HepG2 (cell line): ENCODE results near the gene CFAP221. TPM values are rescaled to one million over a fixed set of nuclear protein-coding genes. Genes with fewer than 3 reads are reported as not detected.

Source experiments
- ATAC-seq: fragments of 200-7000 bp; cut with Tn5 transposase; 3 replicates; pipeline ENCODE4 v1.9.1; 2020; ENCODE audit warnings: mild to moderate bottlenecking, moderate library complexity
- BruUV-seq: library from RNA; stranded (reverse); fragments of 400-500 nt; replicated peaks from 2 replicates; lab custom pipeline; 2021; lab: Mats Ljungman, UMichigan
- CTCF ChIA-PET: fragments of 300-600 bp; formaldehyde crosslinking; extraction: SDS; loops from one replicate; lab custom pipeline; 2021; ENCODE audit warnings: low total read pairs, inconsistent platforms, low intra/inter-chr PET ratio; lab: Yijun Ruan, JAX
- POLR2A ChIA-PET: fragments of 350-600 bp; sonication (Branson Sonifier 250); formaldehyde crosslinking; loops from one replicate; lab custom pipeline; 2020; ENCODE audit warnings: antibody characterized with exemption, inconsistent platforms; lab: Yijun Ruan, JAX
- DNase-seq: peaks from one replicate; pipeline ENCODE4 v3.0.0-alpha.2; 2015; ENCODE audit warnings: low spot score
- FAIRE-seq: peaks from 3 replicates; lab custom pipeline; 2011; peaks lifted over from hg19 to GRCh38; lab: Jason Lieb, UNC
- H2AFZ ChIP-seq: one replicate; pipeline ENCODE4 v1.6.1; 2011; ENCODE audit warnings: low read length, inconsistent platforms
- H3K27ac ChIP-seq: fragments of 300-600 bp; 3 replicates; pipeline ENCODE4 v1.8.0; 2011; ENCODE audit warnings: mixed run types, mild to moderate bottlenecking, mixed read lengths, low read length, inconsistent platforms; ENCODE audit not compliant: insufficient read depth; ENCODE audit errors: extremely low read length
- H3K27me3 ChIP-seq, 2 experiments: fragments of 200-600 bp in 1 of 2; 2 replicates in 1 of 2; 3 replicates in 1 of 2; pipeline versions ENCODE4 v1.6.0 to v1.8.0; 2011; ENCODE audit warnings: low read length in 2 of 2, mild to moderate bottlenecking in 2 of 2, moderate library complexity in 2 of 2, inconsistent platforms in 1 of 2; ENCODE audit not compliant: insufficient read depth in 2 of 2, control insufficient read depth in 1 of 2
- H3K36me3 ChIP-seq, 2 experiments: fragments of 200-600 bp in 1 of 2; replicated peaks in 1 of 2; 2 replicates in 1 of 2; 3 replicates in 1 of 2; pipeline versions ENCODE4 v1.5.1 to v1.8.0; 2011; ENCODE audit warnings: low read length in 2 of 2, inconsistent platforms in 1 of 2; ENCODE audit not compliant: insufficient read depth in 2 of 2, control insufficient read depth in 1 of 2
- H3K4me1 ChIP-seq: 2 replicates; pipeline ENCODE4 v1.5.1; 2012; ENCODE audit warnings: low read length, inconsistent platforms; ENCODE audit not compliant: insufficient read depth
- H3K4me2 ChIP-seq: 2 replicates; pipeline ENCODE4 v1.6.0; 2011; ENCODE audit warnings: low read depth, low read length, inconsistent platforms
- H3K4me3 ChIP-seq, 3 experiments: fragments of 200-600 bp in 1 of 3; sonication (generic), shearing (Covaris generic) in 1 of 3; replicated peaks in 1 of 3; 2 replicates each; pipeline ENCODE4 v1.5.1; 2011 to 2016; ENCODE audit warnings: low read length in 3 of 3, inconsistent platforms in 2 of 3, low read depth in 2 of 3, mild to moderate bottlenecking in 2 of 3, control low read depth in 1 of 3, mixed read lengths in 1 of 3; ENCODE audit not compliant: insufficient read depth in 1 of 3
- H3K79me2 ChIP-seq: one replicate; pipeline ENCODE4 v1.6.1; 2011; ENCODE audit warnings: low read length, inconsistent platforms; ENCODE audit not compliant: insufficient read depth
- H3K9ac ChIP-seq: 2 replicates; pipeline ENCODE4 v1.6.0; 2011; ENCODE audit warnings: mild to moderate bottlenecking, low read depth, low read length, inconsistent platforms; ENCODE audit not compliant: insufficient read depth
- H3K9me3 ChIP-seq: 2 replicates; pipeline ENCODE4 v1.5.1; 2012; ENCODE audit warnings: mild to moderate bottlenecking, low read length
- H4K20me1 ChIP-seq: 2 replicates; pipeline ENCODE4 v1.6.0; 2011; ENCODE audit warnings: inconsistent platforms, mild to moderate bottlenecking, low read length, moderate library complexity; ENCODE audit not compliant: insufficient read depth
- MEIS2 ChIP-seq: sonication (generic); formaldehyde crosslinking; IDR thresholded peaks from 2 replicates; pipeline ENCODE4 v1.9.0; 2021; ENCODE audit warnings: mild to moderate bottlenecking, missing genetic modification reagents
- PAWR ChIP-seq: sonication (generic); formaldehyde crosslinking; IDR thresholded peaks from 2 replicates; pipeline ENCODE4 v1.4.0; 2020; ENCODE audit warnings: missing genetic modification reagents, mild to moderate bottlenecking, borderline replicate concordance
- SALL1 ChIP-seq: sonication (generic); formaldehyde crosslinking; IDR thresholded peaks from 2 replicates; pipeline ENCODE4 v1.8.0; 2022; ENCODE audit warnings: mild to moderate bottlenecking, missing genetic modification reagents
- ZNF253 ChIP-seq: sonication (generic); formaldehyde crosslinking; IDR thresholded peaks from 2 replicates; pipeline ENCODE4 v1.8.0; 2022; ENCODE audit warnings: mild to moderate bottlenecking, missing genetic modification reagents, borderline replicate concordance
- ZNF430 ChIP-seq: sonication (generic); formaldehyde crosslinking; IDR thresholded peaks from 2 replicates; pipeline ENCODE4 v1.9.0; 2021; ENCODE audit warnings: mild to moderate bottlenecking, missing genetic modification reagents
- ZNF431 ChIP-seq: sonication (generic); formaldehyde crosslinking; IDR thresholded peaks from 2 replicates; pipeline ENCODE4 v1.9.0; 2022; ENCODE audit warnings: missing genetic modification reagents, low read depth, mild to moderate bottlenecking, borderline replicate concordance
- ZNF737 ChIP-seq: sonication (generic); formaldehyde crosslinking; IDR thresholded peaks from 2 replicates; pipeline ENCODE4 v1.5.0; 2020; ENCODE audit warnings: missing genetic modification reagents, mild to moderate bottlenecking, borderline replicate concordance
- ZNF773 ChIP-seq: sonication (generic); formaldehyde crosslinking; IDR thresholded peaks from 2 replicates; pipeline ENCODE4 v1.4.0; 2020; ENCODE audit warnings: missing genetic modification reagents, borderline replicate concordance
- WGBS: methylation state at CpG from one replicate; pipeline ENCODE4 v1.1.6; 2017; ENCODE audit warnings: low lambda C conversion rate; 5-methylcytosine and 5-hydroxymethylcytosine counted together
- in situ Hi-C: cut with HindIII; loops from 2 replicates; pipeline ENCODE4 v1.10.0; 2017; ENCODE audit warnings: low pct_unique_long_range_greater_than_20kb; ENCODE audit not compliant: extremely low pct_ligation_motif_present
- intact Hi-C: fragments of 100-400 bp; cut with micrococcal nuclease; formaldehyde crosslinking; loops from one replicate; pipeline ENCODE4 v1.10.0; 2022; ENCODE audit not compliant: unreplicated experiment
- polyA plus RNA-seq, 8 experiments: library from polyadenylated mRNA; depleted of rRNA in 3 of 8; stranded (reverse) in 7 of 8; unstranded in 1 of 8; fragments of >200 nt; fragmentation: Illumina TruSeq in 4 of 8; extraction: Trizol in 4 of 8; gene quantifications; 2 replicates each; pipeline versions ENCODE4 v1.2.1 to v1.2.3, GENCODE V29; 2011 to 2016; ENCODE audit warnings: low read depth in 4 of 8, missing spikeins in 1 of 8, mixed read lengths in 1 of 8; ENCODE audit not compliant: insufficient read depth in 1 of 8
- total RNA-seq, 5 experiments: library from RNA; depleted of rRNA; stranded (reverse); fragments of >200 nt; fragmentation: Illumina TruSeq; extraction: Trizol; gene quantifications; 2 replicates each; pipeline ENCODE4 v1.2.3, GENCODE V29; 2016; ENCODE audit warnings: low read depth in 1 of 5
- TF ChIP-seq, protein P1 (sequence below): IDR thresholded peaks from 2 replicates; pipeline ENCODE4 v1.6.1; 2012; ENCODE audit warnings: inconsistent platforms
- TF ChIP-seq, protein P2 (sequence below): sonication (generic); formaldehyde crosslinking; IDR thresholded peaks from 2 replicates; pipeline ENCODE4 v1.5.0; 2020; ENCODE audit warnings: mild to moderate bottlenecking, missing genetic modification reagents

The CFAP221 gene
- total and polyA plus RNA-seq, 2 of the 13 experiments (the other 11 are each of a cell fraction or from before 2014, with no cell fraction given) = not detected

DNA sequence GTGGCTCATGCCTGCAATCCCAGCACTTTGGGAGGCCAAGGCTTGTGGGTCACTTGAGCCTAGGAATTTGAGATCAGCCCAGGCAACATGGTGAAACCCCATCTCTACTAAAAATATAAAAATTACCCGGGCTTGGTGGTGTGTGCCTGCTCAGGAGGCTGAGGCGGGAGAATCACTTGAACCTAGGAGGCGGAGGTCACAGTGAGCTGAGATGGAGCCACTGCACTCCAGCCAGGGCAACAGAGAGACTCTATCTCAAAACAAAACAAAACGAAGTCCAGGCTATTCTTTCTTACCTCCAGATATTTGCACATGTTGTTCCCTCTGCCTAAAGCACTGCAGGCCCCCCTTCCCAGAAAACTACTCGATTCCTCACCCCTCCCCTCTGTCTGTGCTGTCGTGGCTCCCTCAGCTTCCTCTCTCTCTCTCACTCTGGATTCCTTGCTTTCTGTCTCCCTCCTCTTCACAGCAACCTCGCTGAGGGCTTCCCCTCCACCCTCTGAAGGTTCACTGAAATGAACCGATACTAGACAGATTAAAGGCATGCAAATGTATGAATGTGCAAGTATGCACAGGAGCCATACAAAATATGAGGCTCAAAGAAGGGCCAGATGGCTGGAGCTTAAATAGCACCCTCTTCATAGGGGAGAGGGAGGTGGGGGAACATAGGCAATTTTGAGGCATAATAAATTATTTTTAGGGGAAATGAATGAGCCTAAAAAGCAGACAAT is 153.2 kb downstream of the CFAP221 start:
- TF ChIP-seq ZNF253 (no peak), ZNF430 (CRISPR knock-in tag) (peak; percentile 37; the same call in 1 of the 2 replicates), SALL1 (CRISPR knock-in tag) (no peak), MEIS2 (CRISPR knock-in tag) (no peak), ZNF431 (CRISPR knock-in tag) (peak; percentile 87; the same call in 1 of the 2 replicates), PAWR (CRISPR knock-in tag) (no peak), ZNF737 (CRISPR knock-in tag) (0 out of 2 replicates have a peak, but pooled peaks have one; percentile 20), ZNF773 (CRISPR knock-in tag) (no peak)
- TF ChIP-seq, protein P1, sequence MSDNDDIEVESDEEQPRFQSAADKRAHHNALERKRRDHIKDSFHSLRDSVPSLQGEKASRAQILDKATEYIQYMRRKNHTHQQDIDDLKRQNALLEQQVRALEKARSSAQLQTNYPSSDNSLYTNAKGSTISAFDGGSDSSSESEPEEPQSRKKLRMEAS = 0 out of 2 replicates have a peak, but pooled peaks have one; percentile 26
- TF ChIP-seq, protein P2, sequence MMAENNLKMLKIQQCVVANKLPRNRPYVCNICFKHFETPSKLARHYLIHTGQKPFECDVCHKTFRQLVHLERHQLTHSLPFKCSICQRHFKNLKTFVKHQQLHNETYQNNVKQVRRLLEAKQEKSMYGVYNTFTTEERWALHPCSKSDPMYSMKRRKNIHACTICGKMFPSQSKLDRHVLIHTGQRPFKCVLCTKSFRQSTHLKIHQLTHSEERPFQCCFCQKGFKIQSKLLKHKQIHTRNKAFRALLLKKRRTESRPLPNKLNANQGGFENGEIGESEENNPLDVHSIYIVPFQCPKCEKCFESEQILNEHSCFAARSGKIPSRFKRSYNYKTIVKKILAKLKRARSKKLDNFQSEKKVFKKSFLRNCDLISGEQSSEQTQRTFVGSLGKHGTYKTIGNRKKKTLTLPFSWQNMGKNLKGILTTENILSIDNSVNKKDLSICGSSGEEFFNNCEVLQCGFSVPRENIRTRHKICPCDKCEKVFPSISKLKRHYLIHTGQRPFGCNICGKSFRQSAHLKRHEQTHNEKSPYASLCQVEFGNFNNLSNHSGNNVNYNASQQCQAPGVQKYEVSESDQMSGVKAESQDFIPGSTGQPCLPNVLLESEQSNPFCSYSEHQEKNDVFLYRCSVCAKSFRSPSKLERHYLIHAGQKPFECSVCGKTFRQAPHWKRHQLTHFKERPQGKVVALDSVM (CRISPR knock-in tag) = peak; percentile 66
- no peak overlapping the region for H3K27ac ChIP-seq
- intact Hi-C loops = no loop called here
- POLR2A ChIA-PET = interaction anchor here (0.6 to 3.6 kb wide), 2 partner anchors 18 to 372 kb away, joined by 3 to 35 read pairs; partner anchors contain the start of gene TMEM177
- no peaks in the 10 kb centered on the region for H3K36me3 ChIP-seq
- no peak for FAIRE-seq
- H3K4me1 ChIP-seq = peaks cover 90% of the 10 kb centered on the region
- no peaks in the 10 kb centered on the region for H3K79me2 ChIP-seq
- DNase-seq = no peak
- no TSS peak for BruUV-seq
- no peak overlapping the region for H3K4me3 ChIP-seq
- no peak overlapping the region for H3K9ac ChIP-seq
- peaks cover 2 to 4% of the 10 kb centered on the region in 2 experiments; a peak in 2 of 5 replicates for H3K27me3 ChIP-seq
- in situ Hi-C loops = no loop called here
- CTCF ChIA-PET = no interaction called here
- peak overlapping the region; percentile 37 for H3K4me2 ChIP-seq
- H3K9me3 ChIP-seq = no peaks in the 10 kb centered on the region
- H4K20me1 ChIP-seq = no peaks in the 10 kb centered on the region
- WGBS = 18% methylated on average over 8 of the region's 8 CpGs
- no peak overlapping the region for H2AFZ ChIP-seq
- no peak for ATAC-seq
